HG03045 (cell line): ENCODE results near the gene ZDHHC6.
"Not testable (repeated sequence)": the region's sequence is repeated elsewhere in the genome, so short reads cannot be mapped to it uniquely, and the experiment has no call there.

Source experiments
- ATAC-seq: cut with Tn5 transposase; IDR thresholded peaks from one replicate; pipeline ENCODE4 v1.9.1; 2021; ENCODE audit warnings: mild to moderate bottlenecking, moderate library complexity; ENCODE audit not compliant: unreplicated experiment

Gene ZDHHC6

DNA sequence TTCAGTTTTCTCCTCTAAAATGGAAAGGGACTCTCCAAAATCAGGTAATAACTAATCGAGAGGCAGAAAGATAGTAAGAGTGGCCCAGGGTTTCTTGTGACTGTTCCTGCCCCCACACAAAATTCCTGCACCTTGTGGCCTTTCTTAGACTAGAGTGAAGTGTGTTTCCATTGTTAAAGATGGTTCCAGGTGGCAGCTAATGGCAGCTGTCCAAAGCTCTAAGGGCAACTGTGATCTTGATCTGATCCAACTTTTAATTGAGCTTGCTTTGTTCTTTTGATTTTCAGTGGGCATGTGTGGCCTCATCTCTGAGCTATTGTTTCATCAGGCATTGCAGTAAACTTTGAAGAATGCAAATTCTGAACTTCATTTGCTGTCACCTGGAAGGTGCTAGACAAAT lies 53.4 kb downstream of the ZDHHC6 start:
- no peak for ATAC-seq

GRCh38 chr10:112390125-112390703 lies 56.5 kb downstream of the ZDHHC6 start:
- no peak for ATAC-seq

DNA sequence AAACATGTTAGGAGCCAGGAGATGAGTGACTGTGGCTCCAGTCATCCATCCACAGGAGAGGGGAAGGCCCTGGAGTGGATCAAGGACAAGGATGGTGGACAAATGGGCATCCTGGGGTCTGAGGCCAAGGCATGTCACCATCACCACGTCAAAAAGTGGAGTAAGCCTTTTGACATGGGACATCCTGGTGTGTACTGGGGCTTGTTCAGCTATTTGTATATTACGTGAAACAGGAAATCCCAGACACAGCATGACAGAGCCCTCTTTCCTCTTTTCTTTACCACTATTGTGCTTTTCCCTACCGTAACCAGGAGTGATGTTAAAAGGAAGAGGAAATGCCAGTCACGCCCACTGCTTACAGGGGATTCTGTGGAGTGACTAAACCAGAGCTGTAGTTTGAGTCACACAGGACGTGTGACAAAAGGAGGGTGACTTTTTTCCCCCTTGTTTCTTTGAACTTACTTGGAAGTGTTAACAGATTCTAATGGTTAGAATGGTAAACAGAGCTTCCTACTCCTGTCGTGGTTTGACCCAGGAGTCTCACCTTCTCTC lies 57.4 kb downstream of the ZDHHC6 start:
- peak; percentile 82 for ATAC-seq

GRCh38 chr10:112388548-112388947 lies 58.2 kb downstream of the ZDHHC6 start:
- ATAC-seq: no peak

- not testable (repeated sequence) for ATAC-seq
Measured at GRCh38 chr10:112388056-112388455, 58.7 kb downstream of the ZDHHC6 start.

- no peak for ATAC-seq
Measured at GRCh38 chr10:112385201-112385600, 61.5 kb downstream of the ZDHHC6 start.

DNA sequence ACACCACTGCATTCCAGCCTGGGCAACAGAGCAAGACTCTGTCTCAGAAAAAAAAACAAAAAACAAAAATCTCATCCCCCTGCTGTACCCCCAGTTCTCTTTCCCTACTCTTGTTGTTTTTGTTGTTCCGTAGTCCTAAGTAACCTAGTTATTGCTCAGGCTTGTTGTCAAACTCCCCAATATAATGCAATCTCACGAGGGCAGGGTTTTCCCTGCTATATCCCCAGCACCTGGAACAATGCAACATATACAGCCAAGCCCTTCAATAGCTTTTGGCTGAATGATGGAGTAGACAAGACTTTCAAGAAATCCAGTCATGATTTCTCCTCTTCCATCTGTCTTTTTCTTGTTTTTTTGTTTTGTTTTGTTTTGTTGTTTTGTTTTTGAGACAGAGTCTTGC lies 62.6 kb downstream of the ZDHHC6 start:
- ATAC-seq: no peak

DNA sequence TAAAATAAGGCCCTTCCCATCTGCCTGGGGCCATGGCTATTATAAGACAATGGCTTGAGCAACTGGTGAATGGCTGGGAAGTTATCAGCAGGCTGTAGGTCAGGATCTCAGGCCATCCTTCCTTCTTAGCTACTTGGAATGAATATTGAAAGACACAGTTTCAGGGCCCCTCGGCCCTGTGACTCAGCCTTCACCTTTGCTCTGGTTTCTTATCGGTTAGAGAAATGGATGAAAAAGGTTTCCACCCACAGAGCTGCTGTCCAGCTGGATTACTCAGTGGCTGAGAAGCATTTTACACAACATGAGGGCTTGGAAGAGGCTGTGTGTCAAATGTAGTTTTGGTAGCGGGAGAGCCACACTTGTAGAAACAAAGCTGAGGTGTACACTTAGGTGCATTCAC lies 63.4 kb downstream of the ZDHHC6 start:
- ATAC-seq: no peak

DNA sequence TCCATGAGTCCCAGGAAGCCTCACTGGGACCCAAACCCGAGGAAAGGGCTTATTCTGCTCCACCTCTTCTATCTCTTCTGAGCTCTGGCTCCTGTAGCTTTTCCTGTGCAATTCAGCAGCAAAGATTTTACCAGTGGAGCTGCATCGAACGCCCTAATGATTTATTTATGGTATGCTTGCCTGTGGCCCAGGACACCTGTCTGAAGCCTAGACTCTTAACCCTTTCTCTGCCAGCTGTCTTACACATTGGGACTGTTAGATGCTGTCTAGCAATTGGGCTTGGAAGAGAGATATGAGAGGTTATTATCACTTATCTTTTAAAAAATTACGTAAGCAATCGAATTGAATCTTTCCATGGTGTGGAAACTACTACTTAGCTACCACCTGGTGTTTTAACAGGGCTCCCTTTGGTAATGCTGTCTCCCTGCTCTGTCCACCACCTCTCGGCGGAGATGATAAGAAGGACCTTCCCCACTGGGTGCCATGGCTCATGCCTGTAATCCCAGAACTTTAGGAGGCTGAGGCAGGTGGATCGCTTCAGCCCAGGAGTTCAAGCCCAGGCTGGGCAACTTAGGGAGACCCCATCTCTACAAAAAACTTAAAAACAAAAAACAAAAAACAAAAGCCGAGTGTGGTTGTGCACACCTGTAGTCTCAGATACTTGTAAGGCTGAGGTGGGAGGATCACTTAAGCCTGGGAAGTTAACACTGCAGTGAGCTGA lies 64.0 kb downstream of the ZDHHC6 start:
- no peak for ATAC-seq
